H1 (cell line): Measurements from ENCODE around the gene JAKMIP1. TPM values are rescaled to one million over a fixed set of nuclear protein-coding genes. Genes with fewer than 3 reads are reported as not detected.

Source experiments
- ASH2L ChIP-seq: fragments of 200-600, 300-600 bp; sonication (generic); IDR thresholded peaks from one replicate; pipeline ENCODE4 v1.7.1; 2017; ENCODE audit warnings: low read length
- BCL11A ChIP-seq, 2 experiments: IDR thresholded peaks; one replicate each; pipeline ENCODE4 v1.6.1; 2011; ENCODE audit warnings: low read depth in 2 of 2, low read length in 2 of 2, mild to moderate bottlenecking in 2 of 2
- CHD7 ChIP-seq: fragments of 300-600 bp; sonication (generic); IDR thresholded peaks from 2 replicates; pipeline ENCODE4 v1.7.1; 2012; ENCODE audit warnings: low read length, moderate library complexity, mild to moderate bottlenecking, inconsistent platforms; ENCODE audit not compliant: insufficient replicate concordance
- EGR1 ChIP-seq: IDR thresholded peaks from 2 replicates; pipeline ENCODE4 v1.6.1; 2011; ENCODE audit warnings: low read depth, low read length, borderline replicate concordance
- EP300 ChIP-seq, 2 experiments: IDR thresholded peaks; 1 replicate in 1 of 2; 2 replicates in 1 of 2; pipeline ENCODE4 v1.6.1; 2011 to 2012; ENCODE audit warnings: low read depth in 2 of 2, low read length in 2 of 2, mild to moderate bottlenecking in 2 of 2, borderline replicate concordance in 1 of 2, inconsistent platforms in 1 of 2, moderate library complexity in 1 of 2
- HDAC2 ChIP-seq, 2 experiments: fragments of 300-600 bp in 1 of 2; sonication (generic) in 1 of 2; IDR thresholded peaks; 2 replicates each; pipeline ENCODE4 v1.6.1; 2011 to 2012; ENCODE audit warnings: low read depth in 2 of 2, low read length in 2 of 2, mild to moderate bottlenecking in 2 of 2, moderate library complexity in 2 of 2, borderline replicate concordance in 1 of 2, inconsistent platforms in 1 of 2
- PHF8 ChIP-seq: fragments of 200-600 bp; sonication (generic); conservative IDR thresholded peaks from 2 replicates; pipeline ENCODE4 v1.7.1; 2012; ENCODE audit warnings: low read depth, mild to moderate bottlenecking, inconsistent platforms, low read length, moderate library complexity
- RXRA ChIP-seq: IDR thresholded peaks from 2 replicates; pipeline ENCODE4 v1.6.1; 2011; ENCODE audit warnings: low read depth, mild to moderate bottlenecking, low read length, moderate library complexity; ENCODE audit not compliant: insufficient read depth
- SIX5 ChIP-seq: IDR thresholded peaks from 2 replicates; pipeline ENCODE4 v1.6.1; 2011; ENCODE audit warnings: mild to moderate bottlenecking, low read depth, low read length
- TAF7 ChIP-seq: optimal IDR thresholded peaks from 2 replicates; pipeline ENCODE3; 2011; ENCODE audit warnings: low read depth, mild to moderate bottlenecking, inconsistent platforms, low read length, moderate library complexity, borderline replicate concordance
- TBP ChIP-seq: IDR thresholded peaks from 2 replicates; pipeline ENCODE4 v1.6.1; 2011; ENCODE audit warnings: low read depth, low read length, improper control_type of control experiment
- polyA plus RNA-seq, 7 experiments: library from polyadenylated mRNA; depleted of rRNA in 3 of 7; stranded (reverse) in 5 of 7; unstranded in 2 of 7; fragments of >200 nt in 5 of 7; fragments of 200-250 nt in 2 of 7; gene quantifications; 1 replicate in 5 of 7; 2 replicates in 1 of 7; 4 replicates in 1 of 7; pipeline versions ENCODE4 v1.2.1 to v1.2.3, GENCODE V29; 2011 to 2013; ENCODE audit warnings: missing spikeins in 2 of 7, mixed read lengths in 2 of 7
- total RNA-seq: library from RNA; stranded (reverse); fragmentation: NEBNext Ultra II Directional; extraction: Animal tissue kit (Norgen Biotek cat#: 25700); gene quantifications from 2 replicates; pipeline ENCODE4 v1.2.1, GENCODE V29; 2021

JAKMIP1 gene
- total and polyA plus RNA-seq, 2 of the 8 experiments (the other 6 are each of a cell fraction or from before 2014, with no cell fraction given): 2.5 to 4.4 TPM

DNA sequence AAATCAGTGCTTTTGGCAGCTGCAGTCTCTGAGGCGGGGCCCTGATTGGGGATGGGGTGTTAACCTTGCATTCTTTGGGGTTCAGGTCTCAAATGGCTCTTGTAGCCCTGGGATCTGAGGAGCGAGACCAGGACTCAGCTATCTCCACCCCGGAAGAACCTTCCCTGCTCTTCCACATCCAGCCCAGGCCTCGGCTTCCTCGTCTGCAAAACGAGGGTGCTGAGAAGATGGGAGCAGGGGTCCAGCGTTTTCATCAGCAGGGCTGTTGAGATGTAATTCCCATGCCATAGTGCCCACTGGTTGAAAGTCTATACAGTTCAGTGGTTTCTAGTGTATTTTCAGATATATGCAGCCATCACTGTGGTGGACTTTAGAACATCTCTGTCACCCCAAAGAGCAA is 34.7 kb upstream of the JAKMIP1 start (continued):
- TF ChIP-seq CHD7 (no peak), ASH2L (no peak), RXRA (no peak), TBP (no peak), TAF7 (no peak), BCL11A (IDR thresholded peaks at IDR 0.05; ENCODE audit: low read depth in 2 of 2, low read length in 2 of 2) (no peak), HDAC2 (IDR thresholded peaks at IDR 0.05; ENCODE audit: borderline replicate concordance in 1 of 2, low read depth in 2 of 2, low read length in 2 of 2) (no peak), PHF8 (no peak), EP300 (IDR thresholded peaks at IDR 0.05; ENCODE audit: borderline replicate concordance in 1 of 2, low read depth in 2 of 2, low read length in 2 of 2) (no peak), EGR1 (no peak), SIX5 (no peak)
